ENCODE data around the gene ROPN1B.

GRCh38 chr3:126026277-126026751, 57.3 kb downstream of the ROPN1B start:
- TF ChIP-seq CTCF (IDR thresholded peaks at IDR 0.05) (no peak), POLR2A (IDR thresholded peaks at IDR 0.05) (no peak)
